ENCODE data around the gene DSG4.

The DSG4 gene

DNA sequence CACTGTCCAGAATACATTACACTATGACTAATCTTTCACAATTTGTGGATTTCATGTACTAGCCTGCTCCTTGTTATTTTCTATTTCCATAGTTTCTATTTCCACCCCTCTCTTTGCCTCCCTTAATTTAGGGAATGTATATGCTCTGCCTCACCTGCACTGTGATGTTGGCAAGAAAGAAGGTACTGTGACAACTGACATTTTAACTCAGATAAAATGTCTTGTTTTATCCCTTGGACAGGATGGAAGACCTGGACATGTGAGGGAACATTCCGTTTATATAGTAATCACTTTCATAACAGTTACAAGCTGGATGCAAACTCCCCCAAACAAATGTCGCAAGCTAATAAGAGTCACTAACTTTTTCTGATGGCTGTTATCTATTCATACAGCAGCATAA is 49.4 kb downstream of the DSG4 start:
- H3F3A ChIP-seq (ENCODE audit: control insufficient read depth, insufficient read depth): no peaks in the 10 kb centered on the region
- H4K20me1 ChIP-seq (ENCODE audit: control insufficient read depth, insufficient read depth, low read depth, low read length): no peaks in the 10 kb centered on the region
- H3K9me2 ChIP-seq (replicated peaks; ENCODE audit: control insufficient read depth, low read length): no peaks in the 10 kb centered on the region
- H3K27me3 ChIP-seq (ENCODE audit: control insufficient read depth, low read length): no peaks in the 10 kb centered on the region
- no peak overlapping the region for H3K27ac ChIP-seq (ENCODE audit: low read depth, low read length)
- H3K36me3 ChIP-seq (ENCODE audit: control insufficient read depth, low read length): no peaks in the 10 kb centered on the region
- TF ChIP-seq, protein P1, sequence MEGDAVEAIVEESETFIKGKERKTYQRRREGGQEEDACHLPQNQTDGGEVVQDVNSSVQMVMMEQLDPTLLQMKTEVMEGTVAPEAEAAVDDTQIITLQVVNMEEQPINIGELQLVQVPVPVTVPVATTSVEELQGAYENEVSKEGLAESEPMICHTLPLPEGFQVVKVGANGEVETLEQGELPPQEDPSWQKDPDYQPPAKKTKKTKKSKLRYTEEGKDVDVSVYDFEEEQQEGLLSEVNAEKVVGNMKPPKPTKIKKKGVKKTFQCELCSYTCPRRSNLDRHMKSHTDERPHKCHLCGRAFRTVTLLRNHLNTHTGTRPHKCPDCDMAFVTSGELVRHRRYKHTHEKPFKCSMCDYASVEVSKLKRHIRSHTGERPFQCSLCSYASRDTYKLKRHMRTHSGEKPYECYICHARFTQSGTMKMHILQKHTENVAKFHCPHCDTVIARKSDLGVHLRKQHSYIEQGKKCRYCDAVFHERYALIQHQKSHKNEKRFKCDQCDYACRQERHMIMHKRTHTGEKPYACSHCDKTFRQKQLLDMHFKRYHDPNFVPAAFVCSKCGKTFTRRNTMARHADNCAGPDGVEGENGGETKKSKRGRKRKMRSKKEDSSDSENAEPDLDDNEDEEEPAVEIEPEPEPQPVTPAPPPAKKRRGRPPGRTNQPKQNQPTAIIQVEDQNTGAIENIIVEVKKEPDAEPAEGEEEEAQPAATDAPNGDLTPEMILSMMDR (IDR thresholded peaks at IDR 0.05; ENCODE audit: low read depth, low read length, poor library complexity, severe bottlenecking): no peak
- no peak for TF ChIP-seq EZH2phosphoT487 (IDR thresholded peaks at IDR 0.05; ENCODE audit: borderline replicate concordance, low read length)
- H3K4me1 ChIP-seq (ENCODE audit: control insufficient read depth, low read length): no peaks in the 10 kb centered on the region
- H3K9me3 ChIP-seq (ENCODE audit: control insufficient read depth, insufficient read depth, low read length): no peaks in the 10 kb centered on the region
- H3K79me2 ChIP-seq (ENCODE audit: control insufficient read depth, low read length): no peaks in the 10 kb centered on the region
- H3K4me2 ChIP-seq (ENCODE audit: low read length): no peak overlapping the region
- no peak overlapping the region for H3K4me3 ChIP-seq (ENCODE audit: low read length)

DNA sequence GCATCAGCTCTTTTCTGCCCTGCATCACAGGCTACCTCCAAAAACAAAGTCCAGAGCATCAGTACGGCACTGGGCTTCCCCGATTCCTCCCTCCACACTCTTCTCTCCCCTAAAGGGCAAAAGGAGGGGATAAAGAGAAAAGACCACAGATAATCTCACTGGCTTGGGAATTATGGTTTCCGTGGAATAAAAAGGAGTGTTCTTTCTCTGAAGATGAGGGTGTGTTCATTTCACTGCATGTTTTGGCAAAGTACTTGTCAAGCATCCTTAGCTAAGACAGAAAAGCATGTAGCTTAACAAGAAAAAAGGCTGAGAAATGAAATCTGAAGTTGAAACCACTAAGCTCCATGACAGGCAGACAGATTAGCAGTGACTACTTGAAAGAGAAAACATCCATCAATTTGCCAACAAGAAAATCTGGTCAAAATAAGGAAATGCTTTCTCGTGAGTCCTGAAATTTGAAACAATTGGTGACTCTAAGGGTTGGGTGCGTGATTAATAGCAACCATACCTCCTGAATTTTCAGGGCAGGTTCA is 50.4 kb downstream of the DSG4 start:
- no peaks in the 10 kb centered on the region for H4K20me1 ChIP-seq (ENCODE audit: control insufficient read depth, insufficient read depth, low read depth, low read length)
- H3K79me2 ChIP-seq (ENCODE audit: control insufficient read depth, low read length): no peaks in the 10 kb centered on the region
- no peaks in the 10 kb centered on the region for H3K9me2 ChIP-seq (replicated peaks; ENCODE audit: control insufficient read depth, low read length)
- no peaks in the 10 kb centered on the region for H3K4me1 ChIP-seq (ENCODE audit: control insufficient read depth, low read length)
- no peak overlapping the region for H3K4me3 ChIP-seq (ENCODE audit: low read length)
- no peaks in the 10 kb centered on the region for H3K27me3 ChIP-seq (ENCODE audit: control insufficient read depth, low read length)
- H3K36me3 ChIP-seq (ENCODE audit: control insufficient read depth, low read length): no peaks in the 10 kb centered on the region
- H3K4me2 ChIP-seq (ENCODE audit: low read length): no peak overlapping the region
- TF ChIP-seq, protein P1 (IDR thresholded peaks at IDR 0.05; ENCODE audit: low read depth, low read length, poor library complexity, severe bottlenecking): no peak
- no peaks in the 10 kb centered on the region for H3F3A ChIP-seq (ENCODE audit: control insufficient read depth, insufficient read depth)
- no peaks in the 10 kb centered on the region for H3K9me3 ChIP-seq (ENCODE audit: control insufficient read depth, insufficient read depth, low read length)
- H3K27ac ChIP-seq (ENCODE audit: low read depth, low read length): no peak overlapping the region

DNA sequence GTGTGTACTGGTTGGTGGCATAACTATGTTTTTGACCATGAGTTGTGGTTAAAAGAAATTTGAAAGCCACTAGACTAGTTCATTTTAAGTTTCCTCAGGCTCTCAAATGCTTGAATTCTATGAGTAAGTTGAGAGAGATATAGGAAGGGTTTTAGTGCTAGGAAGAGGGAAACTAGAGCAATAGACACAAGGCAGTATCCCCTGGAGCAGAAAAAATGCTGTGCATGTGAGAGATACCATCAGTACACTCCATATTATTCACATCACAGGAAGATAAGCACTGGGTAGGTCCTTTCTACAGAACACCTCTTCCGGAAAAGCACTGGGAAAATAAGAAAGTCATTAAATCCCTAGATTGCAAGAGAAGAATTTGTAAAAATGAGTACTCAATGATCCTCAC is 51.6 kb downstream of the DSG4 start:
- H3F3A ChIP-seq (ENCODE audit: control insufficient read depth, insufficient read depth): no peaks in the 10 kb centered on the region
- H3K27ac ChIP-seq (ENCODE audit: low read depth, low read length): no peak overlapping the region
- H3K4me3 ChIP-seq (ENCODE audit: low read length): no peak overlapping the region
- no peaks in the 10 kb centered on the region for H3K4me1 ChIP-seq (ENCODE audit: control insufficient read depth, low read length)
- no peaks in the 10 kb centered on the region for H3K9me3 ChIP-seq (ENCODE audit: control insufficient read depth, insufficient read depth, low read length)
- no peaks in the 10 kb centered on the region for H4K20me1 ChIP-seq (ENCODE audit: control insufficient read depth, insufficient read depth, low read depth, low read length)
- H3K9me2 ChIP-seq (replicated peaks; ENCODE audit: control insufficient read depth, low read length): no peaks in the 10 kb centered on the region
- TF ChIP-seq, protein P1 (IDR thresholded peaks at IDR 0.05; ENCODE audit: low read depth, low read length, poor library complexity, severe bottlenecking): no peak
- TF ChIP-seq EZH2phosphoT487 (IDR thresholded peaks at IDR 0.05; ENCODE audit: borderline replicate concordance, low read length): no peak
- H3K27me3 ChIP-seq (ENCODE audit: control insufficient read depth, low read length): no peaks in the 10 kb centered on the region
- H3K36me3 ChIP-seq (ENCODE audit: control insufficient read depth, low read length): no peaks in the 10 kb centered on the region
- H3K4me2 ChIP-seq (ENCODE audit: low read length): no peak overlapping the region
- H3K79me2 ChIP-seq (ENCODE audit: control insufficient read depth, low read length): no peaks in the 10 kb centered on the region

All from DOHH2 (cell line).